NCI-H146 treated with DMSO at 0.1 percent for 48 hours (cell line): ENCODE measurements around the gene GOT2.
"Not testable (repeated sequence)": the region's sequence is repeated elsewhere in the genome, so short reads cannot be mapped to it uniquely, and the experiment has no call there.

Source experiments
- DNase-seq: peaks from one replicate; lab custom pipeline; 2025; ENCODE audit not compliant: unreplicated experiment; lab: John Stamatoyannopoulos, UW

Gene GOT2

GRCh38 chr16:58733671-58734458, at the start of gene GOT2:
GOT2 (minus strand) TSS chr16:58734316; CDS start chr16:58734228, 88 bp downstream.
- peak; percentile 63 for DNase-seq

- DNase-seq = not testable (repeated sequence)
These were observed 45.2 kb upstream of the GOT2 start for GRCh38 chr16:58779291-58779690.

GRCh38 chr16:58773870-58774269, 39.8 kb upstream of the GOT2 start:
- DNase-seq = no peak

DNA sequence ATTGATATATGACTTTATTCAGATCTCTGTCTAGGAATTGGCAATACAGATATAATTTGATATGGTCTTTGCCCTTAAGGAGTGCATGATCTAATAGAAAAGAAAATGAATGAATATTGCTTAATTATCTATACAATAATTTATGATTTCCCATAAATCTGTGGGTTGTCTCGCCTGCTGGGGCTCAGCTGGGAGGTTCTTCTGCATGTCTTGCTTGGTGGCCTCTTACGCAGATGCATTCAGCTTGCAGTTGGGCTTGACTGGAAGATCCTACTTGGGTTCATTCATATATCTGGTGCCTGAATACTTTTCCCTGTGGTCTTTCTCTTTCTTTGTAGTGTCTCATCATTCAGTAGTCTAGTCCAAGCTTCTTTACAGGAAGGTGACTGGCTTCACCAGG, 34.0 kb upstream of the GOT2 start:
- DNase-seq = no peak

GRCh38 chr16:58767581-58767980, 33.5 kb upstream of the GOT2 start:
- no peak for DNase-seq

DNA sequence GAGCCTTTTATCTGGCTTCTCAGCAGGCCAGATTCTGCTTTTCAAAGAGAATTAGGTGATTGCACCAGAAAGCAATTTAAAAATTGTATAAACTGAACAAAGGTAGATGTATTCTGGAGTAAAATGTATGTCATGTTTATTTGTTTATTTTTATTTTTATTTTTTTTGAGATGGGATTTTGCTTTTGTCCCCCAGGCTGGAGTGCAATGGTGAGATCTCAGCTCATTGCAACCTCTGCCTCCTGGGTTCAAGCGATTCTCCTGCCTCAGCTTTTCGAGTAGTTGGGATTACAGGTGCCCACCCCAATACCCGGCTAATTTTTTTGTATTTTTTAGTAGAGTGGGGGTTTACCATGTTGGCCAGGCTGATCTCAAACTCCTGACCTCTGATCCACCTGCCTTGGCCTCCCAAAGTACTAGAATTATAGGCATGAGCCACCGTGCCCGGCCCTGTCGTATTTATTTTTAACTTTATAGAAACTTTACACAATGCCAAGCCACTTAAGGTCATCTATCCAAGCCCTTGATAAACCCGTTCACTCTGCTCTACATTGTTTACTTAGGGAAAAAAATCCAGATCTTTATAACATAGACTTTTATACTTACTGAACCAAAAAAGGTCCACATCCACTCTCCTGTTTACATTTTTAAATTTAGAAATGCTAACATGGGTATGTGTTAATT, 22.7 kb upstream of the GOT2 start:
- no peak for DNase-seq

DNA sequence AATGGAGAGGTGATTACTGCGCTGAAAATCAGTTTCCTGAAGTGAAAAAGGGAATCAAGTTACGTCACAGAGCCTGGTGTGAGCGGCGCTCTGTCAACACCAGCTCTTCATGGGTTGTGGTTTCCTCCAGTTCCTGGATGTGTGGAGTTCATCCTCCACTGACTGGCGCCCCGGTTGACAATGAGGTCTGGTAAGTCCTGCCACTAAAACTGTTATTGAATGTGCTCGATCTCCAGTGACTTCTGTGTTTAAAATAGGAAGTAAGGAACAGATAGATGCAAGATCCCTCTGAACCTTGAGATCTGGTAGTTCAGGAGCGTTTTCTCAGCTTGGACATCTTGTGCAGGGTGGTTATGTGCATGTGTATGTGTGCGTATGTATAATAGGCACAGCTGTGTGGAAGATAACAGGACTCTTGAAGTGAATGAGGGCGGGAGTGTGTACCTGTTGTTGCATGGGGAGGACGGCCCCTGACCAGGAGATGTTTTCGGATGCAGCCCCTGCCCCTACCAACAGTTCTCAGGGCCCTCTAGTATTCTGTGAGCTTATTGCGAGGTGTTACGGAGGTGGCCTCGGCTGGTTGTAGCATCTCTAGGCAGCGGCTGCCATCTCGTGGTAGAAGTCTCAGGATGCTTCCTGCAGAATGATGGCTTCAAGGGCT, 22.0 kb upstream of the GOT2 start:
- DNase-seq = peak; percentile 75

DNA sequence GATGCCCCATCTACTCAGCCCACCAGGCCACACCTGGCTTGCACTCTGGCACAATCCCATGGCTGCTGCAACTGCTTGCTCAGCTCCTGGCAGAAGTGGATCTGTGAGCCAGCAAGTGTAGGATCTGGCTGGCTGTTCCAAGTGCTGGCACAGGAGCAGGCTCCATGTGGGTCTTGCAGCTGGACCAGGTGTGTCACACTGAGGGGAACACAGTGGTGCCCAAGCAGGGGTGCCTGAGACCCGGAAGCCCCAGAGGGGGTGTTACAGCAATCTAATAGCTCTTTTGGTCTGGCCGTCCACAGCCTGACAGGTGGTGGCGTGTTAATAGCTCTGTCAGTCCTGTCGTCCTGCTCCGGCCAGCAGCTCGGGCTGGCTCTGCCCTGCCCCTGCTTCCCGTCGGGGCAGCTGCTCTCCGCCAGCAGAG, 19.6 kb upstream of the GOT2 start:
- DNase-seq = peak; percentile 38

- DNase-seq = no peak
These were observed 10.4 kb upstream of the GOT2 start for GRCh38 chr16:58744497-58744896.

DNA sequence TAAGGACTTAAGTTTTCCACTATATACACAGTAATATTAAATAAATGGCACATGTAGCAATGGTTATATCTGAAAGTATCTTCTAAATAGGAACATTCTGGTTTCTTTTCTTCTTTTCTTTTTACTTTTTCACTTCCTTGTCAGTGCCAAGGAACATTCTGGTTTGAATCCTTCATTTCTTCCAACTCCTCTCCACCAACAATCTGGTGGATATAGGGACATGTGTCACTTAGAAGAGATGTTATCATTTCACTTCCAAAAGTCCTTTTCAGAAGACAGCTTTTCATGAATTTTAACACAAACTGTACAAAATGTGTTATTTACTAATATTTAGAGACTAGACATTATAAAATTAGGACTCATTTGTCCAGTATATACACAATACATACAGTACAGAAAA, 7.9 kb upstream of the GOT2 start:
- no peak for DNase-seq

DNA sequence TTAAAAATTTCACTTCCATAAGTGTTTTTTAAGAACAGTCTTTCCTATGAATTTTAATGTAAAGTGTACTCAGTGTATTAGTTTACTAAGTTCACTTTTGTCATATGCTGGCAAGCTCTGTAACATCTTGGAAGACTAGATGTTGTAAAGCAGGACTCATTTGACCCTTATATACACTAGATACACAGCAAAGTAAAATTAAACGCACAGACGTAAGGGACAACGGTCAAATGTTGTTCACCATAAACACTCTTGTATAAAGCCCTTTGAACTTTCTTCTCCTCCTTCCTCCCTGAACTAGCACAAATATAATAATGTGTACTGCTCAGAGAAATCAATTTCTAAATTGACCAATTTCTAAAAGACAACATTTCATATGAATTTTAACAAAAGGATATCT, 7.0 kb upstream of the GOT2 start:
- no peak for DNase-seq

- no peak for DNase-seq
These were observed 4.7 kb upstream of the GOT2 start for GRCh38 chr16:58738672-58739296.

GRCh38 chr16:58736341-58736740, 2.2 kb upstream of the GOT2 start:
- not testable (repeated sequence) for DNase-seq

DNA sequence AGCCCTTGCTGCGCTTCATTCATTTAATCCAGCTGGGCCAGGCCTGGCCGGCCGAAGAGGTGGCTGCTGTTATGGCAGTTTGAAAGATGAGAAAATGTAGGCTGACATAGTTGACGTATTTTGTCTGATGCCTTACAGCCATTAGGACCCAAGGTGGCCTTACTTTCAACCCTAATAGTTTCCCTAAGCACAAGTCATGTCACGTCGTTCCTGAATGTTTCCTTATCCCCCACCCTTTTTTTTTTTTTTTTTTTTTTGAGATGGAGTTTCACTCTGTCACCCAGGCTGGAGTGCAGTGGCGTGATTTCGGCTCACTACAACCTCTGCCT, 307 bp upstream of the GOT2 start:
- no peak for DNase-seq

DNA sequence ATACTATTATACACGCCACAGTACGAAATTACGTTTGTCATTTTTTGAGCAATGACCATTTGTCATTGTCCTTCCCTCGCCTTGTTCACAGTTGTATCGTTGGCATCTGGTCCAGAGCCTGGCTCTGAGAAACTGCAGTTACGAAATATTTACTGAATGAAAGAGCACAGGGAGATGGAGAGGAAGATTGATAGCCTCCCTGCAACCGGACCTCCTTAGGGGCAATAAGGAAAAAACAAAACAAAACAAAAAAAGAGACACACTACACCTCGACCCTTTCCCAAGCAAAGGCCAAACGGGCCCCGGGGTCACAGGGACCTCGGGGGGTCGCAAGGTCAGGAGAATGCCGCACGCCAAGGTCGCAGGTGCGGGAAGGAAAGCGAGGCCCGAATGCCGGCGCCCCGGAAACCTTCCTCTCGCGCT, 857 bp downstream of the GOT2 start:
- DNase-seq = no peak

GRCh38 chr16:58732545-58733247, 1.4 kb downstream of the GOT2 start:
- DNase-seq = no peak

DNA sequence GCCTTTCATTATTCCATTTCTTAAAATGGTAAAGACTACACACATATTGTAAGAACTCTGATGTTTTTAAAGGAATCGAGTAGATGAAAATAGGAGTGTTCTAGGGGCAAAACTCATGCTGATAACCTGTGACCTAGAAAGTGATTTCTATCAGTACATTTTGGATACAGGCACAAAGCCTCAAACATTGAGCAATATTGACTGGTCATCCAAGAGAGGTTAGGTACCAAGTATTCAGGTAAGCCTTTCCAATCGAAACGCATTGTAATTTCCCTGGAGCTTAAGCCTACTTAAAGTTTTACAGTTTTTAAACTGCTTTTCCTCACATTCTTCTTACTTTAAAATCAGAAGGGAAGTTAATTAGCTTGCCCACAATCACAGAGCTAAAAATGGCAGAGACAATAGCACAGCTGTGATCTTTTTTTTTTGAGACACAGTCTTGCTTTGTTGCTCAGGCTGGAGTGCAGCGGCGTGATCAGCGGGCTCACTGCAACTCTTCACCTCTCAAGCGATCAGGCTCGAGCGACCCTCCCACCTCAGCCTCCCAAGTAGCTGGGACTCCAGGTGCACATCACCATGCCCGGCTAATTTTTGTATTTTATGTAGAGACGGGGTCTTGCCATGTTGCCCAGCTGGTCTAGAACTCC, 3.3 kb downstream of the GOT2 start:
- no peak for DNase-seq

DNA sequence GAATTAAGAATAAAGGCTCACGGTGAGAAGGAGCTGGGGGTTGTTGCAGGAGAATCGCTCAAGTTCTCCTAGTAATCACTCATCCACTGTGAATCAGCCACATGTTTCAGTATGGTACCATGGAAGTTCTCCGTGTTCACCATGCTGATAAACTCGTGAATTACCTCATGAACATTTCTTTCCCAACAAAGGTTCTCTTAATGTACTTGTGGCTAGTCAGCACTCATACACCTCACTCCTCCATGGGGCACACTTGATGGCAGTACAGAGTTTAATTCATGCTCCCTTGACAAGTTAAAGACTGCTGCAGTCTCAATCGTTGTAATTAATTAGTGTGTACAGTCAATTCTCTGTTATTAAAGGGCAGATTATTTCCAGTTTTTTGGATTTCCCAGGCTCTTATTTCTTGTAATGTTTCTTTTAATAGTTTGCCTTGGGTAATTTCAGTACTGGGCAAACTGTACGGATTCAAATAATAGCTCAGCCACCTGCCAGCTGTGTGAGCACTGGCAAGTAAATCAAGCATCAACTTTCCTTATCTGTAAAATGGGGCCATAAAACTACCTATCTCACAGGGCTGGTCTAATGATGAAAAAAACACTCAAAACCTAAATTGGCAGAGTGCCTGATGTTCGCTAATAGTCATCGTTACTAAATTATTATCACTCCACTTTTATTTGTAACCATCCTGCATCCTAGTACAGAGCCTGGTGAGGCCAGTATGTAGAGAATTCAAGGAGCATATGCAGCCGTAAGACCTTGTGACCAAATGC, 6.1 kb downstream of the GOT2 start:
- no peak for DNase-seq

- no peak for DNase-seq
These were observed 6.9 kb downstream of the GOT2 start for GRCh38 chr16:58727028-58727781.
